Smooth muscle cell (in vitro differentiated cells): Measurements from ENCODE around the gene STOX1. TPM values are rescaled to one million over a fixed set of nuclear protein-coding genes. Genes with fewer than 3 reads are reported as not detected.
A peak's percentile ranks its signal among the peaks of the same experiment; 100 is the strongest.

Experiments
- DNase-seq: peaks from one replicate; lab custom pipeline; 2025; ENCODE audit not compliant: unreplicated experiment; lab: John Stamatoyannopoulos, UW
- H2AFZ ChIP-seq: fragments of 200-600 bp; sonication (generic); 2 replicates; pipeline ENCODE4 v1.6.0; 2016; ENCODE audit warnings: antibody characterized with exemption, low read depth, mild to moderate bottlenecking
- H3F3A ChIP-seq: fragments of 200-600 bp; sonication (generic); 2 replicates; pipeline ENCODE4 v1.6.0; 2017; ENCODE audit warnings: antibody characterized with exemption, low read depth
- H3K27ac ChIP-seq: fragments of 200-600 bp; sonication (generic); 2 replicates; pipeline ENCODE4 v1.5.1; 2016; ENCODE audit warnings: low read depth, mild to moderate bottlenecking
- H3K27me3 ChIP-seq: fragments of 200-600 bp; sonication (generic); 2 replicates; pipeline ENCODE4 v1.6.1; 2016; ENCODE audit warnings: low read depth, mild to moderate bottlenecking
- H3K36me3 ChIP-seq: fragments of 200-600 bp; sonication (generic); 2 replicates; pipeline ENCODE4 v1.5.1; 2016; ENCODE audit warnings: low read depth
- H3K4me1 ChIP-seq: fragments of 200-600 bp; sonication (generic); 2 replicates; pipeline ENCODE4 v1.5.1; 2016; ENCODE audit warnings: low read depth
- H3K4me2 ChIP-seq: fragments of 200-600 bp; sonication (generic); 2 replicates; pipeline ENCODE4 v1.6.0; 2016; ENCODE audit warnings: mild to moderate bottlenecking
- H3K4me3 ChIP-seq: fragments of 200-600 bp; sonication (generic); 2 replicates; pipeline ENCODE4 v1.5.1; 2016; ENCODE audit warnings: mild to moderate bottlenecking
- H3K79me2 ChIP-seq: fragments of 200-600 bp; sonication (generic); 2 replicates; pipeline ENCODE4 v1.6.0; 2016; ENCODE audit warnings: low read depth, mild to moderate bottlenecking
- H3K9ac ChIP-seq: fragments of 200-600 bp; sonication (generic); 2 replicates; pipeline ENCODE4 v1.6.0; 2016; ENCODE audit warnings: low read depth
- H3K9me3 ChIP-seq: fragments of 200-600 bp; sonication (generic); replicated peaks from 2 replicates; pipeline ENCODE4 v1.5.1; 2016; ENCODE audit warnings: low read depth
- H4K20me1 ChIP-seq: fragments of 200-600 bp; sonication (generic); 2 replicates; pipeline ENCODE4 v1.6.0; 2016; ENCODE audit warnings: low read depth
- CTCF ChIP-seq: fragments of 200-600 bp; sonication (generic); IDR thresholded peaks from 2 replicates; pipeline ENCODE4 v1.5.1; 2017; ENCODE audit warnings: borderline replicate concordance, mild to moderate bottlenecking, antibody characterized with exemption; ENCODE audit not compliant: insufficient read depth, poor library complexity, severe bottlenecking
- WGBS: methylation state at CpG from one replicate; pipeline ENCODE4 v1.1.7; 2016; ENCODE audit warnings: low lambda C conversion rate; 5-methylcytosine and 5-hydroxymethylcytosine counted together
- polyA plus RNA-seq: library from polyadenylated mRNA; unstranded; fragments of >200 nt; fragmentation: Nextera tagmentation; extraction: Ambion mirVana; gene quantifications from 2 replicates; pipeline ENCODE4 v1.2.1, GENCODE V29; 2016
- total RNA-seq: library from RNA; depleted of rRNA; stranded (reverse); fragments of >200 nt; gene quantifications from 2 replicates; pipeline ENCODE4 v1.2.3, GENCODE V29; 2014

Gene STOX1
- total and polyA plus RNA-seq, 2 experiments from 2014 or later, result not detected

GRCh38 chr10:68870061-68870460, 42.7 kb downstream of the STOX1 start:
- no peaks in the 10 kb centered on the region for H4K20me1 ChIP-seq
- WGBS, result 83% methylated on average over 2 of the region's 2 CpGs
- H3K4me3 ChIP-seq, result no peak overlapping the region
- no peaks in the 10 kb centered on the region for H3K27me3 ChIP-seq
- H3K79me2 ChIP-seq, result no peaks in the 10 kb centered on the region
- H3K4me1 ChIP-seq, result peaks cover 33% of the 10 kb centered on the region
- H3K9me3 ChIP-seq, result no peaks in the 10 kb centered on the region
- H3K36me3 ChIP-seq, result no peaks in the 10 kb centered on the region
- TF ChIP-seq CTCF, result no peak
- H3F3A ChIP-seq, result no peaks in the 10 kb centered on the region
- no peak for DNase-seq
- no peak overlapping the region for H3K4me2 ChIP-seq
- H2AFZ ChIP-seq, result no peak overlapping the region
- no peak overlapping the region for H3K9ac ChIP-seq
- H3K27ac ChIP-seq, result no peak overlapping the region

GRCh38 chr10:68870545-68871104, 43.3 kb downstream of the STOX1 start:
- Histone ChIP-seq H3K79me2 (no peaks in the 10 kb centered on the region), H3K4me1 (peaks cover 35% of the 10 kb centered on the region), H2AFZ (no peak overlapping the region), H3K4me2 (no peak overlapping the region), H4K20me1 (no peaks in the 10 kb centered on the region), H3K36me3 (no peaks in the 10 kb centered on the region), H3K9ac (no peak overlapping the region), H3K27ac (peak overlapping the region; percentile 43), H3K4me3 (no peak overlapping the region), H3K27me3 (no peaks in the 10 kb centered on the region), H3F3A (no peaks in the 10 kb centered on the region), H3K9me3 (no peaks in the 10 kb centered on the region)
- no peak for DNase-seq
- no peak for TF ChIP-seq CTCF
- WGBS, result 54% methylated on average over 3 of the region's 3 CpGs

GRCh38 chr10:68871105-68871711, 43.9 kb downstream of the STOX1 start:
- WGBS, result 35% methylated on average over 6 of the region's 6 CpGs
- no peak for TF ChIP-seq CTCF
- Histone ChIP-seq H2AFZ (no peak overlapping the region), H3K4me3 (no peak overlapping the region), H3K4me1 (peaks cover 37% of the 10 kb centered on the region), H3K9ac (no peak overlapping the region), H3F3A (no peaks in the 10 kb centered on the region), H3K9me3 (no peaks in the 10 kb centered on the region), H3K36me3 (no peaks in the 10 kb centered on the region), H3K4me2 (peak overlapping the region; percentile 11), H3K27ac (peak overlapping the region; percentile 43), H3K27me3 (no peaks in the 10 kb centered on the region), H4K20me1 (no peaks in the 10 kb centered on the region), H3K79me2 (no peaks in the 10 kb centered on the region)
- no peak for DNase-seq
